ENCODE measurements around the gene GDPD4. TPM values are rescaled to one million over a fixed set of nuclear protein-coding genes. Genes with fewer than 3 reads are reported as not detected.

GDPD4 gene
- total RNA-seq, 4 donors from 2014 or later = not detected

DNA sequence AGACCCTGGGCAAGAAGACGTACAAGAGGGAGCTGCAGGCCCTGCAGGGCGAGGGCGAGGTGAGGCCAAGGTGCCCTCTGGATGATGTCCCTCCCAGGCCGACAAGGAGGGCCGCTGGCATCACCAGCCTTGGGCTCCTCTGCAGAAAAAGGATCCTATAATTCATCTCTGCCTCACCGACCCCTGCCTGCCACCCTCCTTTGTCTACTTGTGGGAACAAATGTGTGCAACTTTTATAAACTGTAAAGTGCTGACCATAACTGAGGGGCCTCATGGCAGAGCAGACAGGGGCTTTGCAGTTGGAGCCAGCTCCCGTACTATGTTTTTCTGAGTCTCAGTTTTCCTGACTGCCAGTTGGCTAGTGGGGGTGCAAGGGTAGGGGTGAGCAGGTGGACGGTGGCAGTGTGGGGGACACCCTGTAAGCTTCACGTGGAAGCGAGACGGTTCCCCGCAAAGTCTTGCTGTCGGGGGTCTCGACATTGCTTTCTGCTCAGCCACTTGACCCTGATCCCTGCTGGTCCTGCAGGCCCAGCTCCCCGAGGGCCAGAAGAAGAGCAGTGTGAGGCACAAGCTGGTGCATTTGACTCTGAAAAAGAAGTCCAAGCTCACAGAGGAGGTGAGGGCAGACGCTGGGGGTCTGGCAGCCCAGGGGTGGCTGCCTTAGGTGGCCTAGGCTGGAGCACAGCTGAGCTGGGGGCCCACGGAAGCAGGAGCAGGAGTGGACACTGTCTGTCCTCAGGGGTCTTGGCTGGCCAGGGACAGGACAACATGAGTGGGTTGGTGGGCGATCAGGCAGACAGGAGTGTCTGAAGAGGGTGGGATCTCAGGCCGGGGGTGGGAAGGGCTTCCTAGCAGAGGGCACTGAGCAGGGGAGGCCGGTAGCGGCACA lies 118.7 kb downstream of the GDPD4 start:
- H3K36me3 ChIP-seq = no peaks in the 10 kb centered on the region
- H3K27ac ChIP-seq = no peak overlapping the region
- no peaks in the 10 kb centered on the region for H3K9me3 ChIP-seq
- H3K4me1 ChIP-seq = no peaks in the 10 kb centered on the region
- 81 to 92% methylated on average over 7 to 12 of the region's 21 CpGs for WGBS, 2 donors
- no peaks in the 10 kb centered on the region for H3K27me3 ChIP-seq
- TF ChIP-seq, protein P1, sequence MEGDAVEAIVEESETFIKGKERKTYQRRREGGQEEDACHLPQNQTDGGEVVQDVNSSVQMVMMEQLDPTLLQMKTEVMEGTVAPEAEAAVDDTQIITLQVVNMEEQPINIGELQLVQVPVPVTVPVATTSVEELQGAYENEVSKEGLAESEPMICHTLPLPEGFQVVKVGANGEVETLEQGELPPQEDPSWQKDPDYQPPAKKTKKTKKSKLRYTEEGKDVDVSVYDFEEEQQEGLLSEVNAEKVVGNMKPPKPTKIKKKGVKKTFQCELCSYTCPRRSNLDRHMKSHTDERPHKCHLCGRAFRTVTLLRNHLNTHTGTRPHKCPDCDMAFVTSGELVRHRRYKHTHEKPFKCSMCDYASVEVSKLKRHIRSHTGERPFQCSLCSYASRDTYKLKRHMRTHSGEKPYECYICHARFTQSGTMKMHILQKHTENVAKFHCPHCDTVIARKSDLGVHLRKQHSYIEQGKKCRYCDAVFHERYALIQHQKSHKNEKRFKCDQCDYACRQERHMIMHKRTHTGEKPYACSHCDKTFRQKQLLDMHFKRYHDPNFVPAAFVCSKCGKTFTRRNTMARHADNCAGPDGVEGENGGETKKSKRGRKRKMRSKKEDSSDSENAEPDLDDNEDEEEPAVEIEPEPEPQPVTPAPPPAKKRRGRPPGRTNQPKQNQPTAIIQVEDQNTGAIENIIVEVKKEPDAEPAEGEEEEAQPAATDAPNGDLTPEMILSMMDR (IDR thresholded peaks at IDR 0.05) = no peak
- TF ChIP-seq POLR2A (IDR thresholded peaks at IDR 0.05) = no peak
- intact Hi-C loops (cut with DNase I) = no loop called here
- no peak for DNase-seq
- no peak overlapping the region for H3K4me3 ChIP-seq

DNA sequence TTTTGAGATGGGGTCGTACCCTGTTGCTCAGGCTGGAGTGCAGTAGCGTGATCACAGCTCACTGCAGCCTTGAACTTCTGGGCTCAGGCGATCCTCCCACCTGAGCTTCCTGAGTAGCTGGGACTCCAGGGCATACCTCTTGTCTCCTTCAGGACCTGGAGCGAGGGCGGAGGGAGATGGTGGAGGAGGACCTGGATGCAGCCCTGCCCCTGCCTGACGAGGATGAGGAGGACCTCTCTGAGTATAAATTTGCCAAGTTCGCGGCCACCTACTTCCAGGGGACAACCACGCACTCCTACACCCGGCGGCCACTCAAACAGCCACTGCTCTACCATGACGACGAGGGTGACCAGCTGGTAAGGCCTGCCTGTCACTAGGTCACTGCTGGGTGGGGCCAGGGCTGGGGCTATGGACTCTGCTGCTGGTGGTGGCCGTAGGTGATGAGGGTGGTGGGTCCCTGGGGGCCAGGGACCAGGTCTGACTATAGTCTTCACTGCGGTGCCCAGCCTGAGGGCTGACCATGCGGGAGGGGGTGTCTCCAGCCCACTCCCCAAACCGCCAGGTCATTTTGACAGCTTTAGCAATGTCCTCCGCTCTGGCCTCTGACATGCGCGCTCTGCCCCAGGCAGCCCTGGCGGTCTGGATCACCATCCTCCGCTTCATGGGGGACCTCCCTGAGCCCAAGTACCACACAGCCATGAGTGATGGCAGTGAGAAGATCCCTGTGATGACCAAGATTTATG lies 119.5 kb downstream of the GDPD4 start:
- Histone ChIP-seq H3K27me3 (no peaks in the 10 kb centered on the region), H3K27ac (no peak overlapping the region), H3K36me3 (no peaks in the 10 kb centered on the region), H3K9me3 (no peaks in the 10 kb centered on the region), H3K4me3 (no peak overlapping the region), H3K4me1 (no peaks in the 10 kb centered on the region)
- no peak for DNase-seq
- TF ChIP-seq POLR2A (IDR thresholded peaks at IDR 0.05) = no peak
- TF ChIP-seq, protein P1 (IDR thresholded peaks at IDR 0.05) = no peak
- 93% methylated on average over 3 of the region's 22 CpGs; no CpG with 5 or more reads in 1 of the 2 donors for WGBS, 2 donors
- intact Hi-C loops (cut with DNase I) = no loop called here

DNA sequence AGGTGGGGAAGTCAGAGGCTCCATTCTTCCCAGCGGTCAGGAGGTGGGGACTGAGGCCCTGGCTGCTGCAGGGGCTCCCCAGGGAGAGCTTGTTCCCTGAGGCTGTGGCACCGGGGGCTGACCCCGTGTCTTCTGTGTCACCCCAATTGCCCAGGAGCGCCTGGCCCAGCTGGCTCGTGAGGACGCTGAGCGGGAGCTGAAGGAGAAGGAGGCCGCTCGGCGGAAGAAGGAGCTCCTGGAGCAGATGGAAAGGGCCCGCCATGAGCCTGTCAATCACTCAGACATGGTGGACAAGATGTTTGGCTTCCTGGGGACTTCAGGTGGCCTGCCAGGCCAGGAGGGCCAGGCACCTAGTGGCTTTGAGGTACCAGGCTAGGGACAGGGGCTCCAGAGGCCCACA lies 120.3 kb downstream of the GDPD4 start:
- Histone ChIP-seq H3K9me3 (no peaks in the 10 kb centered on the region), H3K27ac (no peak overlapping the region), H3K36me3 (no peaks in the 10 kb centered on the region), H3K27me3 (no peaks in the 10 kb centered on the region), H3K4me3 (no peak overlapping the region), H3K4me1 (no peaks in the 10 kb centered on the region)
- TF ChIP-seq POLR2A (IDR thresholded peaks at IDR 0.05) = no peak
- WGBS, 2 donors = 86 to 87% methylated on average over 9 to 10 of the region's 11 CpGs
- intact Hi-C loops (cut with DNase I) = no loop called here
- no peak for DNase-seq

DNA sequence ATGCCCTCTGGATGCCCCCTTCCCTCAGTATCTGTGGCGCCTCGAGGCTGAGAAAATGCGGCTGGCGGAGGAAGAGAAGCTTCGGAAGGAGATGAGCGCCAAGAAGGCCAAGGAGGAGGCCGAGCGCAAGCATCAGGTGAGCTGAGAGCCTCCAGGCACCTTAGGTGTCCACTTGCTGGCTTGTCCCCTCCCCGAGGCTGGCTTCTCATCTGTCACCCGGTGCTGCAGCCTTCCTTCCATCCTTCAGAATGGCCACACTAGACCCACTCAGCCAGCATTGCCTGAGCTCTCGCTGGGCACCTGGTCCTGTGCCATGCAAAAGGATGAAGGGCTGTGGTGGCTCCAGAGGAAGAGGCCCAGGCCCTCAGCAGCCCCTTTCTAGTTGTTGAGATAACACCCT lies 121.1 kb downstream of the GDPD4 start:
- Histone ChIP-seq H3K4me1 (no peaks in the 10 kb centered on the region), H3K27me3 (no peaks in the 10 kb centered on the region), H3K4me3 (no peak overlapping the region), H3K9me3 (no peaks in the 10 kb centered on the region), H3K27ac (no peak overlapping the region), H3K36me3 (no peaks in the 10 kb centered on the region)
- TF ChIP-seq POLR2A (IDR thresholded peaks at IDR 0.05) = no peak
- TF ChIP-seq, protein P1 (IDR thresholded peaks at IDR 0.05) = no peak
- WGBS, 2 donors = 80% methylated on average over 10 of the region's 11 CpGs; no CpG with 5 or more reads in 1 of the 2 donors
- intact Hi-C loops (cut with DNase I) = no loop called here
- DNase-seq = no peak

DNA sequence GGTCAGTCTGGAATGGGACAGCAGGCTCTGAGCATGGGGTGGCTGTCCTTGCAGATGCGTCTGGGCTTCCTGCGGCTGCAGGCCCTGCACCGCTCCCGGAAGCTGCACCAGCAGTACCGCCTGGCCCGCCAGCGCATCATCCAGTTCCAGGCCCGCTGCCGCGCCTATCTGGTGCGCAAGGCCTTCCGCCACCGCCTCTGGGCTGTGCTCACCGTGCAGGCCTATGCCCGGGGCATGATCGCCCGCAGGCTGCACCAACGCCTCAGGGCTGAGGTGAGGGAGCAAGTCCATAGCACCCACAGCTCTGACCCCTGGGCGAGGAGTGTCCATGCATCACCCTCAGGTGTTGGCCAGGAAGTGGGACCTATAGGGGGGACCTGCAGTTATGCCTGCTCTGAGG lies 121.8 kb downstream of the GDPD4 start:
- no peaks in the 10 kb centered on the region for H3K36me3 ChIP-seq
- TF ChIP-seq, protein P1 (IDR thresholded peaks at IDR 0.05) = no peak
- no peak for TF ChIP-seq POLR2A (IDR thresholded peaks at IDR 0.05)
- H3K4me3 ChIP-seq = no peak overlapping the region
- H3K9me3 ChIP-seq = no peaks in the 10 kb centered on the region
- H3K4me1 ChIP-seq = no peaks in the 10 kb centered on the region
- intact Hi-C loops (cut with DNase I) = no loop called here
- no peaks in the 10 kb centered on the region for H3K27me3 ChIP-seq
- H3K27ac ChIP-seq = no peak overlapping the region
- 80 to 89% methylated on average over 1 to 9 of the region's 19 CpGs for WGBS, 2 donors
- no peak for DNase-seq

All from esophagus squamous epithelium (tissue), 5 donors.